Activated T-cell treated with anti-CD3 and anti-CD28 coated beads, Interleukin-2, amount 50 U/mL, for 1 hour (primary cell): Measurements from ENCODE around the gene LPAR2.

ENCODE experiments used
- DNase-seq: peaks from one replicate; pipeline ENCODE4 v3.0.0-alpha.2; 2020

LPAR2 gene

GRCh38 chr19:19592690-19593089 lies 35.3 kb downstream of the LPAR2 start:
- DNase-seq: no peak

- peak; percentile 54 for DNase-seq
Observed at GRCh38 chr19:19591133-19591825, 36.7 kb downstream of the LPAR2 start.

- no peak for DNase-seq
Observed at GRCh38 chr19:19588546-19588945, 39.5 kb downstream of the LPAR2 start.

GRCh38 chr19:19587771-19588170 lies 40.2 kb downstream of the LPAR2 start:
- no peak for DNase-seq

DNA sequence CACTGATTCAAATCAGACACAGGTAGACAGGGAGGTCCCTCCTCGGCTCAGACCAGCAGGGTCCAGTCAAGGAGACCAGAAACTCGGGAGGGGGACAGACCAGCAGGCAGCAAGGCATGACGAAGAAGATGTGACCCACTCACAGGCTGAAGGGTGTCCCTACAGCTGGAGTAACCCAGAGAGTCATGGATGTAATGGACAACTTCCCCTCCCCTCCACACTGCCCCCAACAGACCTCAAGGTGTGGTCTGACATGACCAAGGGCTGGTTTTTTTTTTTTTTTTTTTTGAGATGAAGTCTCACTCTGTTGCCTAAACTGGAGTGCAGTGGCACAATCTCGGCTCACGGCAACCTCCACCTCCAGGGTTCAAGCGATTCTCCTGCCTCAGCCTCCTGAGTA lies 43.7 kb downstream of the LPAR2 start:
- no peak for DNase-seq

GRCh38 chr19:19582471-19582870 lies 45.5 kb downstream of the LPAR2 start:
- DNase-seq: no peak

DNA sequence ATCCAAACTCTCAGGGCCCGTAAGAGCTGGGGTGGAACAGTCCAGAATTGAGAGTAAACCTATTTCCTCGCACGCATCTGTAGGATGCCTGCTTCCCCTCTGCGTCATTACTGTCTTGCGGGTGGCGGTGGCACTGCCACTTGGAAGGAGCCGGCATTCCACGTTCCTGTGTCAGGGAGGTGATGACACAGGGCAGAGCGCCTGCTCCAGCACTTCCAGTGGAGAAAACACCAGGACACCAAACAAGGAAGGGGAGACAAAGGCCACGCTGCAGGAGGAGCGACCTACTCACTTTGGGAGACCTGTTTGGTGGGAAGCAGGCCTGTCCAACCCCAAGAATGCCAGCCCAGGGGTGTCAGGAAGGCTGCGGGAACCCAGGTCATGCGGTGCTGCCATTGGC lies 46.6 kb downstream of the LPAR2 start:
- DNase-seq: no peak

DNA sequence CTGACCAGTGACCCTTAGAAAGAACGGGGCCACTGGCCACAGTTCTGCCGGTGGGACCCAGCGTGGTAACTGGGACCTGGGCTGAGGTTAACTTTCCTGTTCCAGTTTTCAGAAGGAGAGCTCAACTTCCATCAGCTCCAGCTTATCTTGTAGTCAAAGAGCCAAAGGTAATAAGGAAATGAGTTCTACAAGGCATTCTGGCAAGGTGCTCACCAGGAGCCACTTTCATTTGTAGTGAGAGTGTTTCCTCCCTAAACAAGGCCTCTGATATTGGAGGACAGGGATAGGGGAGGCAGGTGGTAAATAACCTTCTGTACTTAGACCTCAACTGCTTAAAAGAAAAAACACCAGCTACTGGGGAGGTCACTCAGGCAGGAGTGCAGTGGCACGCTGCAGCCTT lies 47.6 kb downstream of the LPAR2 start:
- DNase-seq: no peak

DNA sequence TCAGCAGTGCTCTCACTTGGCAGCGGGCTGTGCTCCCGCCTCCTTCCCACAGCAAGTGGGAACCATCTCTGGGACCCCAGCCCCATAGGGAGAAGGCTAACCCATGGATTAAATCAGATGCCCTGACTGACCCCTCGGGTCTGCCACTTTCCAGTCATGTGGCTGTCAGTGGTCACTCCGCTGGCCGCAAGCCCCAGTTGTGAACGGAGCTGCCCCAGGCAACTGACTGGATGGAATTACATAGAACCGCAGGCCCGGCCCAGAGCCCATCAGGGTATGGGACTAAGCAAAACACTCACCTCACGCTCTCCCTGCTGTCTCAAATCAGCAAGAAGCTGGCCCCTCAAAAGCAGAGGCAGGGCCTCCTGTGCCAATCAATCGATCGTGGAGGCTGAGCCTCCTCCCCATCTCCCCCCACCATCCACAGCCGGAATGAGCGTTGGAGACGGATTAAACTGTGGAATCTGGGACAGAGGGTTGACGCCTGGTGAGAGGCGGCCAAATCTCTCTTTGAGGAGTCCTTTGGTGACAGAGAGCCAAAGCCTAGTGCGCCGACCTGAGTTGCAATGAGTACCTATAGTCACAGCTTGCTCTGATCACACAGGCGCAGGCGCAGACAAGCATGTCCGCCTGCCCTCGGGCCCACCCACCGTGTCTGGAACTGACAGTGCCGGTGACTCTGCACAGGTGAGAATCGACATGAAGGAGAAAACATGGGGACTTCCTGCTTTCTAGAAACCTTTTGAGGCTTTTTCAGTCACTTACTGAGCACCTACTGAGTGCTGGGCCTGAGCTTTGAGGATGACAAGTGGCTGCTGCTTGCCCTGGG lies 48.3 kb downstream of the LPAR2 start:
- DNase-seq: no peak

DNA sequence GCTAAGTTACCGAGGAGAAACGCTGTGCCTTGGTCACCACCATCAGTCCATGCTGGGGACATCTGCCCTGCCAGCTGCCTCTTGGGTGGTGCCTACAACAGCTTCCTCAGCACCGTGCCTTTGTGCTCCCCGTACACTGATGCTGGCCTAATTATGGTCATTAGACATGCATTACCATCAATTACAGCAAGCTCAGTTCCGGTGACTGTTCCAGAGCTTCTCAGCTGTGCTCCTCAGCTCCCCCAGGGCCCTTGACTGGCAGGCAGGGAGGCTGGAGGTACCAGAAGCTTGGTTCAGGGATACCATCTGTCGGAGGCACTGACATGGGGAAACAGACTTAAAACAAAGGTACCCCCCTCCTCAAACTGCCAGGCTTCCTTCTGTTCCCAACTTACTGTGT lies 49.8 kb downstream of the LPAR2 start:
- no peak for DNase-seq

DNA sequence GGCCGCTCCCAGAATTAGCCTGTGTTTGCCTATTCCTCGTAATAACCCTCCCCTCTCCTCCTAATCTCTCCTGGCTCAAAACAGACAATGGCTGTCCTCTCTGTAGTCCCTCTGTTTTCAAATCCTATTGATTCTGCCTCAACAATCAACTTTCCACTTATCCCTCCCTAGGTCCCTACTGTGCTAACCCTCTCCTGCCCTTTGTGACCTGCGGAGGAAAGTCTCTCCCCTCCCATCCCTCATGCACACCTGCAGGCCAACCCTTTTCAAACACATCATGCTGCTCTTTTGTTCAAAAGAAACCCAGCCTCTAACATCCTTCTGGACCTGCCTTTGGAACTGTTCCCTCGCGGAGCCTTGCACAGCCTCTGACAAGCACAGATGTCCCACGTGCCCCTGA lies 52.6 kb downstream of the LPAR2 start:
- no peak for DNase-seq
